GM23248 (cell line): Measurements from ENCODE around the gene NFXL1. TPM values are rescaled to one million over a fixed set of nuclear protein-coding genes. Genes with fewer than 3 reads are reported as not detected.
A peak's percentile ranks its signal among the peaks of the same experiment; 100 is the strongest.

Experiments
- DNase-seq: peaks from one replicate; pipeline ENCODE4 v3.0.0-alpha.2; 2015
- H2AFZ ChIP-seq: fragments of 200-600 bp; sonication (generic); 2 replicates; pipeline ENCODE4 v1.6.1; 2016; ENCODE audit warnings: antibody characterized with exemption
- H3F3A ChIP-seq: fragments of 200-600 bp; sonication (generic); 2 replicates; pipeline ENCODE4 v1.6.1; 2016; ENCODE audit warnings: mild to moderate bottlenecking, antibody characterized with exemption, mixed run types; ENCODE audit not compliant: insufficient read depth
- H3K27ac ChIP-seq: fragments of 200-600 bp; sonication (generic); 2 replicates; pipeline ENCODE4 v1.5.1; 2016; ENCODE audit warnings: mild to moderate bottlenecking
- H3K27me3 ChIP-seq: fragments of 200-600 bp; sonication (generic); replicated peaks from 2 replicates; pipeline ENCODE4 v1.6.1; 2016; ENCODE audit warnings: mild to moderate bottlenecking; ENCODE audit not compliant: insufficient read depth
- H3K36me3 ChIP-seq: fragments of 200-600 bp; sonication (generic); 2 replicates; pipeline ENCODE4 v1.6.1; 2016; ENCODE audit warnings: low read depth, mild to moderate bottlenecking
- H3K4me1 ChIP-seq: fragments of 200-600 bp; sonication (generic); 2 replicates; pipeline ENCODE4 v1.6.1; 2016; ENCODE audit warnings: mild to moderate bottlenecking; ENCODE audit not compliant: insufficient read depth
- H3K4me2 ChIP-seq: fragments of 200-600 bp; sonication (generic); one replicate; pipeline ENCODE4 v1.6.1; 2016; ENCODE audit warnings: mild to moderate bottlenecking; ENCODE audit not compliant: unreplicated experiment
- H3K4me3 ChIP-seq: fragments of 200-600 bp; sonication (generic); 2 replicates; pipeline ENCODE4 v1.5.1; 2016; ENCODE audit warnings: mild to moderate bottlenecking
- H3K79me2 ChIP-seq: fragments of 200-600 bp; sonication (generic); 2 replicates; pipeline ENCODE4 v1.6.1; 2016; ENCODE audit warnings: mild to moderate bottlenecking; ENCODE audit not compliant: insufficient read depth
- H3K9ac ChIP-seq: fragments of 200-600 bp; sonication (generic); 2 replicates; pipeline ENCODE4 v1.6.1; 2016; ENCODE audit warnings: mild to moderate bottlenecking
- H3K9me2 ChIP-seq: fragments of 200-600 bp; sonication (generic); 2 replicates; pipeline ENCODE4 v1.6.1; 2016; ENCODE audit warnings: mixed run types, mild to moderate bottlenecking, moderate library complexity; ENCODE audit not compliant: insufficient read depth
- H3K9me3 ChIP-seq: fragments of 200-600 bp; sonication (generic); one replicate; pipeline ENCODE4 v1.6.1; 2017; ENCODE audit warnings: low read depth
- H4K20me1 ChIP-seq: fragments of 200-600 bp; sonication (generic); 2 replicates; pipeline ENCODE4 v1.6.0; 2016; ENCODE audit not compliant: insufficient read depth
- EZH2 ChIP-seq: fragments of 200-600 bp; sonication (generic); IDR thresholded peaks from 2 replicates; pipeline ENCODE4 v1.6.1; 2018; ENCODE audit warnings: antibody characterized with exemption, mild to moderate bottlenecking; ENCODE audit not compliant: insufficient read depth, poor library complexity, severe bottlenecking
- EZH2phosphoT487 ChIP-seq: fragments of 200-600 bp; sonication (generic); IDR thresholded peaks from 2 replicates; pipeline ENCODE4 v1.6.1; 2018; ENCODE audit warnings: antibody characterized with exemption, moderate library complexity, mild to moderate bottlenecking, low read depth; ENCODE audit not compliant: insufficient read depth
- WGBS, 2 experiments: methylation state at CpG; one replicate each; pipeline ENCODE4 v1.1.6; 2015 to 2017; ENCODE audit warnings: low lambda C conversion rate in 2 of 2, low coverage in 1 of 2; ENCODE audit errors: missing lambda C conversion rate in 2 of 2; 5-methylcytosine and 5-hydroxymethylcytosine counted together
- in situ Hi-C: fragments of 300-500 bp; cut with MboI; formaldehyde crosslinking; loops from 2 replicates; pipeline ENCODE4 v1.15.0; 2020
- polyA plus RNA-seq: library from polyadenylated mRNA; unstranded; fragments of >200 nt; fragmentation: Nextera tagmentation; extraction: Ambion mirVana; gene quantifications from 2 replicates; pipeline ENCODE4 v1.2.1, GENCODE V29; 2016
- total RNA-seq: library from RNA; depleted of rRNA; stranded (reverse); fragments of >200 nt; shearing (Covaris generic); gene quantifications from 2 replicates; pipeline ENCODE4 v1.2.3, GENCODE V29; 2014; rRNA removed

NFXL1 gene
- total RNA-seq (3.8 and 4.6 TPM in 2 replicates), polyA plus RNA-seq (6.3 and 7.7 TPM in 2 replicates)

DNA sequence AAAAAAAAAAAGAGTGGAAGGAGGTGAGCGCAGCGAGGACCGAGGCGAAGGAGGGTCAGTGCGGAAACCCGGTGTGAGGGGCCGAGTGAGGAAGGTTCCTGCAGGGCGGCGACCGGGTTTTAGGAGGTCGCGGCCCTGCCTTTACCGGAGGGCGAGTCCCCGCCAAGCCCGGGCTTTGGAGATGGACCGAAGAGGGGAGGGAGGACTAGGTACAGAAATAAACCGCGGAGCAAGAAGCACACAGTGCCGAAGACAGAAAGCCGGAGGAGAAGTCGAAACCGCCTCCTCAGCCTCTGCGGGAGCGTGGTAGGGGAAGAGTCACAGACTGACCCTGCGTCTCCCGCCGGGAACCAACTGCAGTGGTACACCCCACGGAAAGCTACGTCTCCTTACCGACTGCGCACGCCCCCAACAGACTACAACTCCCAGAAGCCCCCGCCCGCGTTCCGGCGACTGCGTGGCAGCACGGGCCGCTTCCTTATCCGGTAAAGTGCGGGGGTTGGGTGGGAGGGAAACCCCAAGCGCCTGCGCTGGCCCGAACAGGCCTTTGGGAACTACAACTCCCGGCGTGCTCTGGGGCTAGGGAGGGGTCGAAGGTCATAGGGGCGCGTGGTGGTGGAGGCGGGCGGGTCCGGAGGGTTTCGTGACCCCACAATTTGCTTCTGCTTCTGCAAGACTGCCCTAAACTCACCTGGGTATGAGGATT is at the start of gene NFXL1:
NFXL1 (minus strand) TSS at position 364 of the 706 bp plus-strand sequence. CDS start 380 bp downstream, outside the sequence.
- H3K4me1 ChIP-seq: peaks cover 8% of the 10 kb centered on the region; the same call in 1 of the 2 replicates
- no peaks in the 10 kb centered on the region for H3F3A ChIP-seq
- no peaks in the 10 kb centered on the region for H4K20me1 ChIP-seq
- peak within 1 kb of the TSS; percentile 81 for H3K4me3 ChIP-seq
- H3K79me2 ChIP-seq: peaks cover 42% of the 10 kb centered on the region
- H3K36me3 ChIP-seq: peaks cover 7% of the 10 kb centered on the region; the same call in 1 of the 2 replicates
- 0 to 1% methylated on average over 42 to 54 of the region's 55 CpGs for WGBS, 2 experiments
- H3K27me3 ChIP-seq: no peaks in the 10 kb centered on the region
- no peaks in the 10 kb centered on the region for H3K9me2 ChIP-seq
- no peak for TF ChIP-seq EZH2phosphoT487
- TF ChIP-seq EZH2: no peak
- peak within 1 kb of the TSS; percentile 93 for H2AFZ ChIP-seq
- H3K9ac ChIP-seq: peak within 1 kb of the TSS; percentile 86
- peak within 1 kb of the TSS; percentile 96 for H3K4me2 ChIP-seq
- peak; percentile 99 for DNase-seq
- in situ Hi-C loops: no loop called here
- H3K9me3 ChIP-seq: no peaks in the 10 kb centered on the region
- H3K27ac ChIP-seq: peak within 1 kb of the TSS; percentile 62

- no peaks in the 10 kb centered on the region for H3K36me3 ChIP-seq
- no peaks in the 10 kb centered on the region for H3K79me2 ChIP-seq
- no peaks in the 10 kb centered on the region for H4K20me1 ChIP-seq
- no peak overlapping the region for H3K27ac ChIP-seq
- no peaks in the 10 kb centered on the region for H3K9me3 ChIP-seq
- H3K4me3 ChIP-seq: no peak overlapping the region
- H3K27me3 ChIP-seq: no peaks in the 10 kb centered on the region
- no peak overlapping the region for H3K9ac ChIP-seq
- no peak for DNase-seq
- H3K4me1 ChIP-seq: no peaks in the 10 kb centered on the region
- H3K9me2 ChIP-seq: no peaks in the 10 kb centered on the region
- H3K4me2 ChIP-seq: no peak overlapping the region
- 41 to 43% methylated on average over 6 of the region's 6 CpGs for WGBS, 2 experiments
- in situ Hi-C loops: no loop called here
- TF ChIP-seq EZH2: no peak
- TF ChIP-seq EZH2phosphoT487: no peak
- H3F3A ChIP-seq: no peaks in the 10 kb centered on the region
- H2AFZ ChIP-seq: no peak overlapping the region
These were observed 40.3 kb upstream of the NFXL1 start for GRCh38 chr4:47954677-47955076.

- in situ Hi-C loops: no loop called here
- no peaks in the 10 kb centered on the region for H3K4me1 ChIP-seq
These were observed 39.9 kb upstream of the NFXL1 start for GRCh38 chr4:47954245-47954644.

GRCh38 chr4:47945930-47946726 is 31.7 kb upstream of the NFXL1 start:
- Histone ChIP-seq H3K4me2 (no peak overlapping the region), H3K27ac (no peak overlapping the region), H3K9ac (no peak overlapping the region), H3K36me3 (no peaks in the 10 kb centered on the region), H3F3A (no peaks in the 10 kb centered on the region), H4K20me1 (no peaks in the 10 kb centered on the region), H3K27me3 (no peaks in the 10 kb centered on the region), H3K4me3 (no peak overlapping the region), H2AFZ (no peak overlapping the region), H3K79me2 (no peaks in the 10 kb centered on the region), H3K9me2 (no peaks in the 10 kb centered on the region), H3K9me3 (no peaks in the 10 kb centered on the region), H3K4me1 (no peaks in the 10 kb centered on the region)
- no peak for DNase-seq
- in situ Hi-C loops: no loop called here
- 58 to 63% methylated on average over 5 of the region's 5 CpGs for WGBS, 2 experiments
- no peak for TF ChIP-seq EZH2
- TF ChIP-seq EZH2phosphoT487: no peak

More at GRCh38 chr4:47954245-47954644, 39.9 kb upstream of the NFXL1 start:
- Histone ChIP-seq H3K9ac (no peak overlapping the region), H3K27me3 (no peaks in the 10 kb centered on the region), H2AFZ (no peak overlapping the region), H3K9me3 (no peaks in the 10 kb centered on the region), H4K20me1 (no peaks in the 10 kb centered on the region), H3K4me3 (no peak overlapping the region), H3K9me2 (no peaks in the 10 kb centered on the region), H3K36me3 (no peaks in the 10 kb centered on the region), H3K27ac (no peak overlapping the region), H3K79me2 (no peaks in the 10 kb centered on the region), H3K4me2 (no peak overlapping the region), H3F3A (no peaks in the 10 kb centered on the region)
- no peak for DNase-seq
- 23 to 25% methylated on average over 10 of the region's 10 CpGs for WGBS, 2 experiments
- TF ChIP-seq EZH2: no peak
- no peak for TF ChIP-seq EZH2phosphoT487
